BE2C (cell line): ENCODE data around the gene ZDHHC14.

ENCODE experiments used
- DNase-seq: peaks from one replicate; pipeline ENCODE4 v3.0.0-alpha.2; 2020
- H3K27me3 ChIP-seq: fragments of 250-450 bp; sonication (Bioruptor Pico); 2 replicates; pipeline ENCODE4 v1.5.1; 2020; ENCODE audit warnings: mild to moderate bottlenecking
- H3K36me3 ChIP-seq: fragments of 250-450 bp; sonication (Bioruptor Pico); 2 replicates; pipeline ENCODE4 v1.5.1; 2020; ENCODE audit warnings: mild to moderate bottlenecking
- H3K4me1 ChIP-seq: fragments of 250-450 bp; sonication (Bioruptor Pico); 2 replicates; pipeline ENCODE4 v1.5.1; 2020
- H3K4me3 ChIP-seq: 2 replicates; pipeline ENCODE4 v1.5.1; 2011; ENCODE audit warnings: low read depth, low read length
- H3K9me3 ChIP-seq: fragments of 250-450 bp; sonication (Bioruptor Pico); 2 replicates; pipeline ENCODE4 v1.5.1; 2020
- CTCF ChIP-seq: IDR thresholded peaks from 2 replicates; pipeline ENCODE4 v1.5.1; 2012; ENCODE audit warnings: mild to moderate bottlenecking, low read depth, low read length

The ZDHHC14 gene

GRCh38 chr6:157641837-157642236 lies 260.8 kb downstream of the ZDHHC14 start:
- no peaks in the 10 kb centered on the region for H3K9me3 ChIP-seq
- no peaks in the 10 kb centered on the region for H3K27me3 ChIP-seq
- no peak for TF ChIP-seq CTCF
- H3K4me3 ChIP-seq: no peak overlapping the region
- H3K36me3 ChIP-seq: no peaks in the 10 kb centered on the region
- H3K4me1 ChIP-seq: no peaks in the 10 kb centered on the region
- DNase-seq: no peak

- TF ChIP-seq CTCF: no peak
- DNase-seq: no peak
- H3K36me3 ChIP-seq: no peaks in the 10 kb centered on the region
- H3K4me1 ChIP-seq: no peaks in the 10 kb centered on the region
- H3K4me3 ChIP-seq: no peak overlapping the region
- H3K27me3 ChIP-seq: no peaks in the 10 kb centered on the region
- no peaks in the 10 kb centered on the region for H3K9me3 ChIP-seq
Measured at GRCh38 chr6:157642736-157643135, 261.7 kb downstream of the ZDHHC14 start.

- peak; percentile 42 for TF ChIP-seq CTCF
- Histone ChIP-seq H3K4me3 (no peak overlapping the region), H3K36me3 (no peaks in the 10 kb centered on the region), H3K4me1 (no peaks in the 10 kb centered on the region), H3K27me3 (no peaks in the 10 kb centered on the region), H3K9me3 (no peaks in the 10 kb centered on the region)
- peak; percentile 39 for DNase-seq
Measured at GRCh38 chr6:157644043-157644810, 263.2 kb downstream of the ZDHHC14 start.

GRCh38 chr6:157645201-157645795 lies 264.3 kb downstream of the ZDHHC14 start:
- no peaks in the 10 kb centered on the region for H3K27me3 ChIP-seq
- no peaks in the 10 kb centered on the region for H3K36me3 ChIP-seq
- peaks cover 4% of the 10 kb centered on the region; the same call in 1 of the 2 replicates for H3K4me1 ChIP-seq
- no peak for TF ChIP-seq CTCF
- no peaks in the 10 kb centered on the region for H3K9me3 ChIP-seq
- DNase-seq: no peak
- no peak overlapping the region for H3K4me3 ChIP-seq

- no peak for TF ChIP-seq CTCF
- Histone ChIP-seq H3K36me3 (no peaks in the 10 kb centered on the region), H3K9me3 (no peaks in the 10 kb centered on the region), H3K4me3 (no peak overlapping the region), H3K27me3 (no peaks in the 10 kb centered on the region), H3K4me1 (peaks cover 4% of the 10 kb centered on the region; the same call in 1 of the 2 replicates)
- DNase-seq: no peak
Measured at GRCh38 chr6:157646012-157646411, 265.0 kb downstream of the ZDHHC14 start.

- DNase-seq: no peak
- H3K36me3 ChIP-seq: no peaks in the 10 kb centered on the region
- TF ChIP-seq CTCF: no peak
Measured at GRCh38 chr6:157647261-157647915, 266.4 kb downstream of the ZDHHC14 start.

More at GRCh38 chr6:157647261-157647915, 266.4 kb downstream of the ZDHHC14 start:
- Histone ChIP-seq H3K4me1 (peaks cover 4% of the 10 kb centered on the region; the same call in 1 of the 2 replicates), H3K27me3 (no peaks in the 10 kb centered on the region), H3K9me3 (no peaks in the 10 kb centered on the region), H3K4me3 (no peak overlapping the region)
